Activated naive CD4-positive, alpha-beta T cell treated with anti-CD3 and anti-CD28 coated beads, Interleukin-2, amount 50 U/mL, for 72 hours (primary cell): ENCODE measurements around the gene TCOF1. TPM values are rescaled to one million over a fixed set of nuclear protein-coding genes. Genes with fewer than 3 reads are reported as not detected.
A peak's percentile ranks its signal among the peaks of the same experiment; 100 is the strongest.
"Not testable (repeated sequence)": the region's sequence is repeated elsewhere in the genome, so short reads cannot be mapped to it uniquely, and the experiment has no call there.

Experiments used
- ATAC-seq, 2 donors: fragments of 150-1000 bp; cut with Tn5 transposase; 2 replicates each; pipeline ENCODE4 v1.10.0; 2021; ENCODE audit warnings: mild to moderate bottlenecking in 2 of 2, moderate library complexity in 2 of 2
- DNase-seq, 2 donors: peaks; one replicate each; pipeline ENCODE4 v3.0.0; 2021 to 2022; ENCODE audit warnings: low spot score in 2 of 2
- H3K27ac Mint-ChIP-seq, 2 donors: one replicate each; pipeline ENCODE4 v1.8.0; 2022; ENCODE audit warnings: mild to moderate bottlenecking in 2 of 2, mixed read lengths in 2 of 2
- H3K36me3 Mint-ChIP-seq, 2 donors: one replicate each; pipeline ENCODE4 v1.8.0; 2022; ENCODE audit warnings: mixed read lengths in 2 of 2
- H3K9me3 Mint-ChIP-seq, 2 donors: one replicate each; pipeline ENCODE4 v1.8.0; 2022; ENCODE audit warnings: mixed read lengths in 2 of 2
- total RNA-seq, 2 donors: library from RNA; stranded (reverse); gene quantifications; one replicate each; pipeline ENCODE4 v1.2.3, GENCODE V29; 2022

TCOF1 gene
- total RNA-seq, 2 donors from 2014 or later, result 91.9 to 94.4 TPM

- DNase-seq, result no peak
- H3K27ac Mint-ChIP-seq, result no peak overlapping the region
- no peaks in the 10 kb centered on the region for H3K36me3 Mint-ChIP-seq
- ATAC-seq, result no peak
- no peaks in the 10 kb centered on the region for H3K9me3 Mint-ChIP-seq
Measured at GRCh38 chr5:150422075-150422474, 64.6 kb downstream of the TCOF1 start.

DNA sequence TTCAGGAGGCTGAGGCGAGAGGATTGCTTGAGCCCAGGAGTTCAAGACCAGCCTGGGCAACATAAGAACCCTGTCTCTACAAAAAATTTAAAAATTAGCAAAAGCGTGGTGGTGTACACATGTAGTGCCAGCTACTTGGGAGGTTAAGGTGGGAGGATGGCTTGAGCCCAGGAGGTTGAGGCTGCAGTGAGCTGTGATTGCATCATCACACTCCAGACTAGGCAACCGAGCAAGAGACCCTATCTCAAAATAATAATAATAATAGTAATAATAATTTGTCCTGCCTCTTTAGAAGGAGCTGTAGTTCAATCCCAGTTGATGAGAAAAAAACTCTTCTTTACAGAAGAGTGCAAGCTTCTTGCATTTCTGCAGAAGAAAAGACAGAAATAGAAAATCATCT, 65.3 kb downstream of the TCOF1 start:
- no peak overlapping the region for H3K27ac Mint-ChIP-seq
- DNase-seq, result no peak
- no peak for ATAC-seq
- H3K36me3 Mint-ChIP-seq, result no peaks in the 10 kb centered on the region
- H3K9me3 Mint-ChIP-seq, result no peaks in the 10 kb centered on the region

DNA sequence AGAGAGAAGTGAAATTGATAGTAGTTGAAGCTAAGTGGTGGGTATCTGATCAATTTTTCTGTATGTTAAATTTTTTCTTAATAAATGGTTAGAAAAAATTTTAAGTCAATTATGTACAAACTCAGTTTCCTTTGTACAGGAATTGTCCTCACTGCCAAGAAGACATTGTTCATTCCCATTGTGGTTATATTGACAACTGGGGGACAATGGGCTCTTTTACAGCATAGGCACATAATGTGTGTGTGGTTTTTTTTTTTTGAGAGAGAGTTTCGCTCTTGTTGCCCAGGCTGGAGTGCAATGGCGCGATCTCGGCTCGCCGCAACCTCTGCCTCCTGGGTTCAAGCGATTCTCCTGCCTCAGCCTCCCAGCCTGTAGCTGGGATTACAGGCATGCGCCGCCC, 68.7 kb downstream of the TCOF1 start:
- H3K9me3 Mint-ChIP-seq, H3K27ac Mint-ChIP-seq, DNase-seq, H3K36me3 Mint-ChIP-seq, ATAC-seq: not testable (repeated sequence)

DNA sequence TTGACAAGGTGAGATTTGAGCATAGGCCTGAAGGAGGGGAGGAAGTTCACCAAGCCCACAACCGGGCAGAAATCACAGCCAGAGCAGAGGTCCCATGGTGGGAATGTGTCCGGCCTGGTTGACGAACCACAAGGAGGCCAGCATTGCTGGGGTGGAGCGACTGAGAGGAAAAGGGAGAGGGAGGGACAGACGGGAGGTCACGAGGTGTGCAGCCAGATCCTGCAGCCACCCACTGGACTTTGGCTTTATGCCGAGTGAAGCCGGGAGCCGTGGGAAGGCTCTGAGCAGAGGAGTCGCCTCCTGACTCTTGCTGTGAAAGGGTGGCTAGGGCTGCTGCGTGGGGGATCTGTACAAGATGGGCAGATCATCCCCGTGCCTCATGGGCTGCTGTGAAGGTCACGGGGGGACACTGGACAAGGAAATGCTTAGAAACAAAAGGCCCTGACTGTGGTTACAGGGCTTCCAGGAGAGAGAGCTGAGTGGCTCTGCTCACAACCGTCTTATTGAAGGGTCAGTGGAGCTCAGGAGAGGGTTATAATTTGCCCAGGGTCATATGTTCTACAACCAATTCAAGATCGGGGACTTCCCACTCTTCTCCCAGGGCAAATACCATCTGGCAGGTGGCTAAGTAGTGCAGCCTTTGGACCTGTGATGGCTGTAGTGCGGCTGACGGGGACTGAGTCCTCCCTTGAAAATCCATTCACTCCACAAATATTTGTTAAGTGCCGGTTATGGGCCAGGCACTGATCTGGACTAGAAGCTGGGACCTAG, 70.8 kb downstream of the TCOF1 start:
- no peak for ATAC-seq
- H3K27ac Mint-ChIP-seq, result no peak overlapping the region
- DNase-seq, result no peak
- H3K9me3 Mint-ChIP-seq, result no peaks in the 10 kb centered on the region
- H3K36me3 Mint-ChIP-seq, result no peaks in the 10 kb centered on the region

GRCh38 chr5:150428978-150429377, 71.5 kb downstream of the TCOF1 start:
- no peaks in the 10 kb centered on the region for H3K9me3 Mint-ChIP-seq
- no peaks in the 10 kb centered on the region for H3K36me3 Mint-ChIP-seq
- H3K27ac Mint-ChIP-seq, result no peak overlapping the region
- no peak for DNase-seq
- no peak for ATAC-seq

DNA sequence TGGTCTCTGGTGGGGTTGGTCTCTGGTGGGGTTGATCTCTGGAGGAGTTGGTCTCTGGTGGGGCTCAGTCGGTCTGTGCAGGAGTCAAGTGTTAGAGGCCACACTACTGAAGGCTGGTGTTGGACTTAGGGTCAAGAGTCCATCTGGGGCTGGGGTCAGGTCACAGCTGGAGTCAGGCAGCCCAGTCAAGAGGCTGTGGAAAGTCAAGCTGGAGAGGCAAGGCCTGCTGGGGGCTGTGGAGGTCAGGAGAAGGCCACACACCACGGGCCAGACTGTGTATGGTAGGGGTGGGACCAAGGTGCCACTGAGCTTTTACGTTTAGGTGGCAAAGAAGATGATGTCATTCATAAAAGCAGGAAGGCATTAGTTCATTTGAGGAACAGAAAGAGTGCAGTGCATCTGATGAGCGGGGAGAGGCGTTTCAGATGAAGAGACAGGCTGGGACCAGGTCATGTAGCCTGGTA, 71.9 kb downstream of the TCOF1 start:
- H3K27ac Mint-ChIP-seq, result peak overlapping the region; percentile 11 to 18
- no peak for ATAC-seq
- H3K9me3 Mint-ChIP-seq, result no peaks in the 10 kb centered on the region
- H3K36me3 Mint-ChIP-seq, result no peaks in the 10 kb centered on the region
- no peak for DNase-seq

DNA sequence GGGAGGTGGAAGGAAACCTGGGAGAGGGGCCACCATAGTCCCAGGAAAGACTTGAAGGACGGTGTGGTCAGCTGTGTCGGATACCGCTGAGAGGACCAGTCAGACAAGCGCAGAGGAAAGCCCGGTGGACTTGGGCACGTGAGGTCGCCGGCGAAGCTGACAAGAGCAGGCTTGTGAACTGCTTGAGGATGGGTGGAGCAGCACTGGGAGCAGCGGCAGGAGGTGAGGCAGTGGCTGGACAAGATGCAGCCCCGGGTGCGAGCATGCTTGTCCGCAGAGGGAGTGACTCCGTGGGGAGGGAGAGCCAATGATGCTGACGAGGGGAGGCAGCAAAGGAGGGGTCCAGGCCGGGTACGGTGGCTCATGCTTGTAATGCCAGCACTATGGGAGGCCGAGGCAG, 73.6 kb downstream of the TCOF1 start:
- ATAC-seq (no peak), DNase-seq (no peak)
- Mint-ChIP-seq H3K9me3 (no peaks in the 10 kb centered on the region), H3K27ac (no peak overlapping the region), H3K36me3 (no peaks in the 10 kb centered on the region)

DNA sequence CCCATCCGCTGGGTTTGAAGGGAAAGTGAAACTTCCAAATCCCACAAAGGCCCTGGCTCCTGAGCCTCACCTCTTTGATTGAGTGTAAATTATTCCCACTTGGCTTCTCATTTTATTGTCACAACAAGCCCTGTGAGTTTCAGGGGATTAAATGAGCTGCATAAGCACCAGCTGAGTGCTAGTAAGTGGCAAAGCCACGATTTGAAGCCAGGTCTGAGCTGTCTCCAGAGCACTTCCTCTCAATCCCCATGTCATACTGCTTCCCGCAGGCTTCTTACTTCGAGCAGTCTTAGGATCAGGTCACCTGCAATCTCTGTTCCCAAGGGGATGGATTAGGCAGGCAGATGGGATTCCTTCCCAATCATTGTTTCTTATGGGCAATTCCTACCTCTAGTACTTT, 74.1 kb downstream of the TCOF1 start:
- Mint-ChIP-seq H3K36me3 (no peaks in the 10 kb centered on the region), H3K27ac (no peak overlapping the region), H3K9me3 (no peaks in the 10 kb centered on the region)
- DNase-seq (no peak), ATAC-seq (no peak)

DNA sequence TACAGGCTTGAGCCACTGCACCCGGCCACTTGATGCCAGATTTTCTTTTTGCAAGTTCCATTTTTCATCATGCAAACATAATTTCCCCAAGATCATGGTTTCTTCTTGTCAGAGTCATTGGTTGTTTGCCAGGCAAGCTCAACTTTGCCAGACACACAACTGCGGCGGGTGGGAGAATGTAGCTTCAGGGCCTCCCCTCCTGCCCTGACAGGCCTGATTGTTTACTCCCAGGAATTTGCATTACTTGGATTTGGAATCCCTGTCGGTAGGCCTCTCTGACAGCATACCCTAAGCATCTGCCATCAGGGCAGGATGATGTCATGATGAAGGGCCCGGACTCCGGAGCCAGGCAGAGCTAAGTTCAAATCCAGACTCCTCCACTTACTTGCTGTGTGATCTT, 77.0 kb downstream of the TCOF1 start:
- no peaks in the 10 kb centered on the region for H3K36me3 Mint-ChIP-seq
- ATAC-seq (no peak), DNase-seq (no peak)
- H3K9me3 Mint-ChIP-seq, result no peaks in the 10 kb centered on the region
- no peak overlapping the region for H3K27ac Mint-ChIP-seq

DNA sequence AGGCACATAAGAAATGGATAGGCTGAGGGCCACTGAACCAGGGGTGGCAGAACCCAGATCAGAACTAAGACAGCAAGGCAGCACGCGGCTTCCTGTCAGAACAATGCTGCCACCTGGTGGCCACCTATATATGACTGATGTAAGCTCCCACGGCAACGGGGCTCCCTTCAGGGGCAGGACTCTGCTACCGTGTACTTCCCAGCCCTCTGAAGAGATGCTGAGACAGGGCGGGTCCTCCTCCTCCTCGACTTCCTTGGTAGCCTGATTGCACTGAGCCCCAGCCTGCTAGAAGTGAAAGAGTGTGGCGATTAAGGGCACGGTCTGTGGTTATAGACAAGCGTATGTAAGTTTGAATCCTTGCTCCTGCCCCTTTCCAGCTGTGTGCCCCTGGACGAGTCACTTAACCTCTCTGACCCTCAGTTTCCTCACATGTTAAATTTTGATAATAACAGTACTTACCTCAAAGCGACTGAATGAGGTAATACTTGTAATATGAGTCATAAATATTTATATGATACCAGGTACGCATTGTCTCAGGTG, 78.7 kb downstream of the TCOF1 start:
- H3K27ac Mint-ChIP-seq, result peak overlapping the region; percentile 26 to 50
- ATAC-seq (peak; percentile 84 to 96), DNase-seq (peak; percentile 82 to 94)
- no peaks in the 10 kb centered on the region for H3K9me3 Mint-ChIP-seq
- no peaks in the 10 kb centered on the region for H3K36me3 Mint-ChIP-seq

DNA sequence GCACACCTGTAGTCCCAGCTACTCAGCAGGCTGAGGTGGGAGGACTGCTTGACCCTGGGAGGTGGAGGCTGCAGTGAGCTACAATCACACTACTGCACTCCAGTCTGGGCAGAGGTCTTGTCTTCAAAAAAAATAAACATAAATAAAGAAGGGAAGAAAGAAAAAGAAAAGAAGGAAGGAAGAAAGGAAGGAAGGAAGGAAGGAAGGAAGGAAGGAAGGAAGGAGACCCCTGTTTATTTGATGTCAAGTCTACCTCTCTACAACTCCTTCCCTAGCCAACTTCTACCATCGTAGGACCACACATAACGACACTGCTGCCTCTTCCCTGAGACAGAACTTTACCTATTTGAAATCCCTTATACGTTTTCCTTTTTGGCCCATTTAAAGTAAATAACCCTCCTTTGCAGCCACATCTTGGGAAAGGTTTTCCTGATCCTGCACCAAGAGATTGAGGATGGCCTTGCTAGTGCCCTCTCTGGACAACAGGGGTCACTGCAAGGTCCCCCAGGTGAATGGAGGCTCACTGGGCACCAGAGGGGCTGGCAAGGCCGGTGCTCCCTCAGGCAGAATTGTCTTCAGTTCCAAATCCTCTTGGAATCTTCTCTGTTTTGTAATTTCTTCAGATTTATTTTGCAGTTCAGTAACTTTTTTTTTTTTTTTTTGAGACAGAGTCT, 81.5 kb downstream of the TCOF1 start:
- no peak overlapping the region for H3K27ac Mint-ChIP-seq
- ATAC-seq (no peak), DNase-seq (no peak)
- H3K9me3 Mint-ChIP-seq, result no peaks in the 10 kb centered on the region
- peaks cover 0 to 9% of the 10 kb centered on the region in 2 donors for H3K36me3 Mint-ChIP-seq

GRCh38 chr5:150440948-150441812, 83.7 kb downstream of the TCOF1 start:
- peaks cover 9 to 21% of the 10 kb centered on the region in 2 donors for H3K36me3 Mint-ChIP-seq
- no peak for DNase-seq
- H3K9me3 Mint-ChIP-seq, result no peaks in the 10 kb centered on the region
- ATAC-seq, result peak in 1 of 2 donors; percentile 9
- H3K27ac Mint-ChIP-seq, result peak overlapping the region; percentile 67 to 72

- Mint-ChIP-seq H3K27ac (peak overlapping the region; percentile 67 to 72), H3K36me3 (peaks cover 18 to 29% of the 10 kb centered on the region in 2 donors)
Measured at GRCh38 chr5:150441813-150442698, 84.6 kb downstream of the TCOF1 start.

GRCh38 chr5:150442699-150443080, 85.2 kb downstream of the TCOF1 start:
- Mint-ChIP-seq H3K27ac (peak overlapping the region in 1 of 2 donors; percentile 32), H3K9me3 (no peaks in the 10 kb centered on the region), H3K36me3 (peaks cover 24 to 36% of the 10 kb centered on the region in 2 donors)
- no peak for ATAC-seq
- no peak for DNase-seq

More at GRCh38 chr5:150441813-150442698, 84.6 kb downstream of the TCOF1 start:
- DNase-seq, result no peak
- ATAC-seq, result peak in 1 of 2 donors; percentile 22
- H3K9me3 Mint-ChIP-seq, result no peaks in the 10 kb centered on the region

DNA sequence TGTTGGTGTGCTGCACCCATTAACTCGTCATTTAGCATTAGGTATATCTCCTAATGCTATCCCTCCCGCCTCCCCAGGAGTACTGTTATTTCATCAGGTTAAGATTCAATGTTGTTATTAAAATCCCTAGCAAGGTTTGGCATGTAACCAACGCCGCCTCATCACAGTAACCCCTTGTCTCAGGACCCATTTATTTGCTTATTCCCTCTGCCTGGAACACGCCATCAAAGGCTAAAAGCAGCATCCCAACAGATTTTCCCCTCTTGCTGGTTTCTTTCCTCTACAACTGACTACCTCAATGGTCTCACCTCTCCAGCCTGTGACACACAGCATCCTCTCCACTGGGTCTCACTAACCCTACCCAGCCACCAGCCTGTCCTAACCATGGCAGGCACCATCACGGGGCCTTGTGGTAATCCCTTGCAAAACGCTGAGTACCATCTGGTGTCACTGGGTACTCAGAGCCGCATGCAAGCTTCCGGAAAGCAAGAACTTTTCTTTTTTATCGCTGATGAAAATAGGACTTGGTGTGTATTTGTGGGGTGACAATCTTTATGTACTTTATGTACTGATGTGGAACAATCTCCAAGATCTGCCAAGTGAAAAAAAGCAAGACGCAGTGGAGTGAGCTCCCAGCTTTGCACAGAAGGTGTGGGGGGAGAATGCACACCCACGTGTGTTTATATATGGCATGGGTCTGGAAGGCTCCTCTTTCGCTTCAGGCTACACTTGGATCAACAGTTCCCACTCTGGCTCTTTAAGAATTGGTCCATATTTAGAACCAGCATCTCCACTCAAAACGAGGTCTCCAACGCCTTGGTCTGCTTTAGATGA, 86.0 kb downstream of the TCOF1 start:
- Mint-ChIP-seq H3K27ac (peak overlapping the region; percentile 32 to 63), H3K36me3 (peaks cover 32 to 43% of the 10 kb centered on the region in 2 donors), H3K9me3 (no peaks in the 10 kb centered on the region)
- no peak for DNase-seq
- peak in 1 of 2 donors; percentile 33 for ATAC-seq
